ENCODE data around the gene C12orf57. TPM values are rescaled to one million over a fixed set of nuclear protein-coding genes. Genes with fewer than 3 reads are reported as not detected.

The C12orf57 gene
- total and polyA plus RNA-seq, 9 of the 15 experiments (the other 6 are each of a cell fraction or from before 2014, with no cell fraction given), result 26.7 to 191 (median 107) TPM

DNA sequence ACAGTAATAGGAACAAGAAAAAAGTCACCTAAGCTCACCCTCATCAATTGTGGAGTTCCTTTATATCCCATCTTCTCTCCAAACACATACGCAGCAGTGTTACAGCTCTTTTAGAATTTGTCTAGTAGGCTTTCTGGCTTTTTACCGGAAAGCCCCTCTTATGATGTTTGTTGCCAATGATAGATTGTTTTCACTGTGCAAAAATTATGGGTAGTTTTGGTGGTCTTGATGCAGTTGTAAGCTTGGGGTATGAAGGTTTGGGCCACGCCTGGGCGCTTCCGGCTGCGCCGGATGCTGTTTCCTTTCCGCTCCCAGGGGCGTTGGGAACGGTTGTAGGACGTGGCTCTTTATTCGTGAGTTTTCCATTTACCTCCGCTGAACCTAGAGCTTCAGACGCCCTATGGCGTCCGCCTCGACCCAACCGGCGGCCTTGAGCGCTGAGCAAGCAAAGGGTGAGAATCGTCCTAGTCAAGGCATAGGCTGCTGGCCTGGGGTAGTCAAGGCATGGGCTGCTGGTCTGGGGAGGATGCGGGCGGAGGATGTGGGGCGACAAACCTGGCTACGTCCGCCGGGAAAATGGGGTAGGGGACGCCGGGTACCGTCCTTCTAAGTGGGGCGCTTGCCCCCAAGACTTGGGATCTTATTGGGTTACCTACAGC is at the start of gene C12orf57, which contains the start of gene RNU7-1 (continued):
- TF ChIP-seq, protein P1, sequence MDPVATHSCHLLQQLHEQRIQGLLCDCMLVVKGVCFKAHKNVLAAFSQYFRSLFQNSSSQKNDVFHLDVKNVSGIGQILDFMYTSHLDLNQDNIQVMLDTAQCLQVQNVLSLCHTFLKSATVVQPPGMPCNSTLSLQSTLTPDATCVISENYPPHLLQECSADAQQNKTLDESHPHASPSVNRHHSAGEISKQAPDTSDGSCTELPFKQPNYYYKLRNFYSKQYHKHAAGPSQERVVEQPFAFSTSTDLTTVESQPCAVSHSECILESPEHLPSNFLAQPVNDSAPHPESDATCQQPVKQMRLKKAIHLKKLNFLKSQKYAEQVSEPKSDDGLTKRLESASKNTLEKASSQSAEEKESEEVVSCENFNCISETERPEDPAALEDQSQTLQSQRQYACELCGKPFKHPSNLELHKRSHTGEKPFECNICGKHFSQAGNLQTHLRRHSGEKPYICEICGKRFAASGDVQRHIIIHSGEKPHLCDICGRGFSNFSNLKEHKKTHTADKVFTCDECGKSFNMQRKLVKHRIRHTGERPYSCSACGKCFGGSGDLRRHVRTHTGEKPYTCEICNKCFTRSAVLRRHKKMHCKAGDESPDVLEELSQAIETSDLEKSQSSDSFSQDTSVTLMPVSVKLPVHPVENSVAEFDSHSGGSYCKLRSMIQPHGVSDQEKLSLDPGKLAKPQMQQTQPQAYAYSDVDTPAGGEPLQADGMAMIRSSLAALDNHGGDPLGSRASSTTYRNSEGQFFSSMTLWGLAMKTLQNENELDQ (CRISPR knock-in tag; IDR thresholded peaks at IDR 0.05; ENCODE audit: borderline replicate concordance), result no peak
- peak; percentile 30; the same call in 1 of the 2 replicates for TF ChIP-seq CBFA2T3 (IDR thresholded peaks at IDR 0.05)
- TF ChIP-seq ZNF436 (CRISPR knock-in tag; IDR thresholded peaks at IDR 0.05), result peak; percentile 95
- peak; percentile 95 for TF ChIP-seq ZNF551 (CRISPR knock-in tag; IDR thresholded peaks at IDR 0.05)
- TF ChIP-seq TARDBP (IDR thresholded peaks at IDR 0.05), result no peak
- peak; percentile 95 for TF ChIP-seq ZNF57 (CRISPR knock-in tag; IDR thresholded peaks at IDR 0.05)
- TF ChIP-seq DACH1 (IDR thresholded peaks at IDR 0.05; ENCODE audit: partially characterized antibody), result no peak
- TF ChIP-seq SMAD3 (CRISPR knock-in tag; conservative IDR thresholded peaks at IDR 0.05), result peak; percentile 96
- no peak for TF ChIP-seq KAT2B (IDR thresholded peaks at IDR 0.05; ENCODE audit: low read depth, low read length)
- TF ChIP-seq, protein P2, sequence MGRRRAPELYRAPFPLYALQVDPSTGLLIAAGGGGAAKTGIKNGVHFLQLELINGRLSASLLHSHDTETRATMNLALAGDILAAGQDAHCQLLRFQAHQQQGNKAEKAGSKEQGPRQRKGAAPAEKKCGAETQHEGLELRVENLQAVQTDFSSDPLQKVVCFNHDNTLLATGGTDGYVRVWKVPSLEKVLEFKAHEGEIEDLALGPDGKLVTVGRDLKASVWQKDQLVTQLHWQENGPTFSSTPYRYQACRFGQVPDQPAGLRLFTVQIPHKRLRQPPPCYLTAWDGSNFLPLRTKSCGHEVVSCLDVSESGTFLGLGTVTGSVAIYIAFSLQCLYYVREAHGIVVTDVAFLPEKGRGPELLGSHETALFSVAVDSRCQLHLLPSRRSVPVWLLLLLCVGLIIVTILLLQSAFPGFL (CRISPR knock-in tag; IDR thresholded peaks at IDR 0.05), result 0 out of 2 replicates have a peak, but pooled peaks have one; percentile 90
- TF ChIP-seq NR2C2 (CRISPR knock-in tag; IDR thresholded peaks at IDR 0.05), result no peak
- TF ChIP-seq NR2C2 (tag; IDR thresholded peaks at IDR 0.05), result peak; percentile 77
- peak; percentile 88 for TF ChIP-seq RBM39 (optimal IDR thresholded peaks at IDR 0.05; ENCODE audit: low read depth, low read length)
- no peak for TF ChIP-seq JUN (IDR thresholded peaks at IDR 0.05; ENCODE audit: borderline replicate concordance, low read depth, low read length)
- no peak for TF ChIP-seq JUN (CRISPR knock-in tag; IDR thresholded peaks at IDR 0.05; ENCODE audit: borderline replicate concordance)
- TF ChIP-seq FUS (optimal IDR thresholded peaks at IDR 0.05; ENCODE audit: low read depth, low read length), result peak; percentile 49
- peak; percentile 81 for TF ChIP-seq ZFP1 (CRISPR knock-in tag; IDR thresholded peaks at IDR 0.05)
- TF ChIP-seq HDAC8 (tag; IDR thresholded peaks at IDR 0.05), result no peak
- TF ChIP-seq, protein P3, sequence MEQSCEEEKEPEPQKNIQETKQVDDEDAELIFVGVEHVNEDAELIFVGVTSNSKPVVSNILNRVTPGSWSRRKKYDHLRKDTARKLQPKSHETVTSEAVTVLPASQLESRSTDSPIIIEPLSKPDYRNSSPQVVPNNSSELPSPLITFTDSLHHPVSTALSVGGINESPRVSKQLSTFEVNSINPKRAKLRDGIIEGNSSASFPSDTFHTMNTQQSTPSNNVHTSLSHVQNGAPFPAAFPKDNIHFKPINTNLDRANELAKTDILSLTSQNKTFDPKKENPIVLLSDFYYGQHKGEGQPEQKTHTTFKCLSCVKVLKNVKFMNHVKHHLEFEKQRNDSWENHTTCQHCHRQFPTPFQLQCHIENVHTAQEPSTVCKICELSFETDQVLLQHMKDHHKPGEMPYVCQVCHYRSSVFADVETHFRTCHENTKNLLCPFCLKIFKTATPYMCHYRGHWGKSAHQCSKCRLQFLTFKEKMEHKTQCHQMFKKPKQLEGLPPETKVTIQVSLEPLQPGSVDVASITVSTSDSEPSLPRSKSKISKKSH (CRISPR knock-in tag; IDR thresholded peaks at IDR 0.05), result peak; percentile 90; the same call in 1 of the 2 replicates
- TF ChIP-seq, protein P4, sequence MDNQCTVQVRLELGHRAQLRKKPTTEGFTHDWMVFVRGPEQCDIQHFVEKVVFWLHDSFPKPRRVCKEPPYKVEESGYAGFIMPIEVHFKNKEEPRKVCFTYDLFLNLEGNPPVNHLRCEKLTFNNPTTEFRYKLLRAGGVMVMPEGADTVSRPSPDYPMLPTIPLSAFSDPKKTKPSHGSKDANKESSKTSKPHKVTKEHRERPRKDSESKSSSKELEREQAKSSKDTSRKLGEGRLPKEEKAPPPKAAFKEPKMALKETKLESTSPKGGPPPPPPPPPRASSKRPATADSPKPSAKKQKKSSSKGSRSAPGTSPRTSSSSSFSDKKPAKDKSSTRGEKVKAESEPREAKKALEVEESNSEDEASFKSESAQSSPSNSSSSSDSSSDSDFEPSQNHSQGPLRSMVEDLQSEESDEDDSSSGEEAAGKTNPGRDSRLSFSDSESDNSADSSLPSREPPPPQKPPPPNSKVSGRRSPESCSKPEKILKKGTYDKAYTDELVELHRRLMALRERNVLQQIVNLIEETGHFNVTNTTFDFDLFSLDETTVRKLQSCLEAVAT (IDR thresholded peaks at IDR 0.05), result peak; percentile 74 to 80
- TF ChIP-seq ZNF76 (CRISPR knock-in tag; IDR thresholded peaks at IDR 0.05; ENCODE audit: borderline replicate concordance), result no peak; the same call in 1 of the 2 replicates
- peak; percentile 92 for TF ChIP-seq NFXL1 (CRISPR knock-in tag; IDR thresholded peaks at IDR 0.05)
